Thyroid gland (tissue), 4 donors: ENCODE measurements around the gene ZP4.

ENCODE experiments used
- CTCF ChIP-seq, 6 experiments: fragments of 200-600 bp in 3 of 6; fragments of 450-650 bp in 3 of 6; sonication (generic) in 3 of 6; IDR thresholded peaks; one replicate each; pipeline ENCODE4 v1.5.1; 2016 to 2019; ENCODE audit warnings: antibody characterized with exemption in 6 of 6, mild to moderate bottlenecking in 2 of 6, inconsistent platforms in 1 of 6, moderate library complexity in 1 of 6
- POLR2A ChIP-seq, 2 donors: fragments of 450-650 bp; IDR thresholded peaks; one replicate each; pipeline ENCODE4 v1.6.1; 2017; ENCODE audit warnings: antibody characterized with exemption in 2 of 2, mild to moderate bottlenecking in 2 of 2, moderate library complexity in 1 of 2

DNA sequence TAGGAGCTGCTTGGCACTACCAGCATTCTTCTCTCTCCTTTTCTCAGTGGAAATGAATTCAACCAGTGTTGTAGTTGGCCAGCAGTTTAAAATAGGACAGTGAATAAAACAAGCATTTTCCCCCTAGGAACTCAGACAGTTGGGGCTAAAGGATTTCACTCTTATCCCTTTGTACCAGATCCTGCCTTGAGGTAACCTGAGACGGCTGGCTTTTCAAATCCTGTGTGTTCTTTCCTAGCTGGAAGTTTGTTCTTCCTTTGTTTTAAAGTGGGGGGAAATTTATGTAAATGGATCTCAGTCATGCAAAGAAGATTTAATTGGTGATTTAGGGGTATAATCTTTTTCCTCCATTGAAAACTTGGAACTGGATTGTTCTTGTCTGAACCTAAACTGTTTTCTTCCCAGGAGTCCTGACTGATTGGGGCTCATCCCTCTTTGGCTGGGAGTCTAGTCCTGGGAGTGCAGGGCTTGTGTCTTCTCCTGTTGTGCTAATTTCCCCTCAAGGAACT is 23.3 kb downstream of the ZP4 start:
- TF ChIP-seq CTCF (IDR thresholded peaks at IDR 0.05) = no peak
- no peak for TF ChIP-seq POLR2A (IDR thresholded peaks at IDR 0.05)
